GM12873 (cell line): ENCODE data around the gene SAT2.
A peak's percentile ranks its signal among the peaks of the same experiment; 100 is the strongest.

Experiments
- CTCF ChIP-seq: IDR thresholded peaks from 2 replicates; pipeline ENCODE4 v1.5.1; 2012; ENCODE audit warnings: low read depth, mild to moderate bottlenecking, moderate library complexity, low read length, control low read depth; ENCODE audit not compliant: insufficient read depth; ENCODE audit errors: missing control alignments

Gene SAT2

GRCh38 chr17:7647018-7647417 is 19.4 kb upstream of the SAT2 start:
- TF ChIP-seq CTCF, result no peak

GRCh38 chr17:7646457-7646856 is 18.8 kb upstream of the SAT2 start:
- no peak for TF ChIP-seq CTCF

GRCh38 chr17:7644775-7645174 is 17.2 kb upstream of the SAT2 start:
- no peak for TF ChIP-seq CTCF

- no peak for TF ChIP-seq CTCF
Observed at GRCh38 chr17:7640783-7641182, 13.2 kb upstream of the SAT2 start.

- TF ChIP-seq CTCF, result no peak
Observed at GRCh38 chr17:7636163-7636562, 8.5 kb upstream of the SAT2 start.

- peak; percentile 44 for TF ChIP-seq CTCF
Observed at GRCh38 chr17:7634384-7634783, 6.8 kb upstream of the SAT2 start.

GRCh38 chr17:7633093-7633492 is 5.5 kb upstream of the SAT2 start:
- peak; percentile 30 for TF ChIP-seq CTCF

- peak; percentile 68 for TF ChIP-seq CTCF
Observed at GRCh38 chr17:7632492-7632894, 4.9 kb upstream of the SAT2 start.
